GM11168 (cell line): ENCODE data around the gene RELT.

Experiments used
- in situ Hi-C: fragments of 300-500 bp; cut with MboI; formaldehyde crosslinking; loops from one replicate; pipeline ENCODE4 v1.12.0; 2022; ENCODE audit warnings: low sequenced_read_pairs; ENCODE audit not compliant: unreplicated experiment

The RELT gene

DNA sequence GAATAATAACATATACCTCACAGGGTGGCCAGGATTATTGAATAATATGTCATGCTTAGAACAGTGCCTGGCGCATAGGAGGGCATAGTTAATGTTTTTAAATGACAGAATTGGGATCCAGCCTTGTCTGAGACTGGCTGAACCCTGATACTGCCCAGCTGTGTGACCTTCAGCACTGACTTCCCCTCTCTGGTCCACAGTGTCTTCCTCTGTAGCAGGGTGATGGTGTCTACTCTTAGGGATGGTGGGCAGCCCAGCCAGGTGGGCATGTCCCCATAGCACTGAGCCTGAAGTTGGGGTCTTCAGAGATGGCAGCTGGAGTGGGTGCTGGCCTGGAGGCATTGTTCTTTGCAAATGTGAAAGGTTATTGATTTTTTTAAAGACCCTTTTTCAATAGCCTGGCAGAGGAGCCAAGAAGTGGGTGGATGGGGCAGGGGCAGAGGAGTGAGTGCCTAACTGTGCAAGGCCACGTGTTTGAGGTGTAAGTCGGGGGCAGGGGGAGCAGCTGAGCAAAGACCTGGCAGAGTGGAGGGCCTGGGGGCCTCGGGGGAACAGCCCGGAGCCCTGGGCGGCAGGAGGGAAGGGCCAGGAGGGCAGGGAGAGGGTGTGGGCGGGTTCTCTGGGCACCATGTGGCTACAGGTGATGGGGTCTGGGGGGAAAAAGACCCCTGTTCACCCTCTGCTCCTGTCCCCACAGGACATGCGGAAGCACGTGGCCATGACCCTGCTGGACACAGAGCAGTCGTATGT lies 29.8 kb upstream of the RELT start:
- in situ Hi-C loops, result no loop called here

DNA sequence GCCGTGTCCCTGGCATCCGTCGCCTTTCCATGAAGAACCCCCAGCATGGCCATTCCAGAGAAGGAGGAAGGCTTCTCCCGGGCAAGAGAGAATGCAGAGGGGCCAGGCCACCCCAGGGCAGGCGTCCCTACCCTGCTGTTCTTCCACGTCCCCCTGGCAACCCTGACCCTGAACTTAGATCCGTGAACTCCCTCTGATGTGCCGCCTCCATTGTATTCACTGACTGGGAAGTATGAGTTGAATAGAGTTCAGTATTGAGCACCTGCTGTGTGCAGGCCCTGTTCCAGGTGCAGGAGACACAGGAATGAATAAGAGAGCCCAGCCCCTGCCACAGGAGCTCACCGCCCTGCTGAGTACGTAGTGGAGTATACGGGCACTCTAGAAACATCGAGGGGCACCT lies 29.1 kb upstream of the RELT start:
- in situ Hi-C loops, result no loop called here

DNA sequence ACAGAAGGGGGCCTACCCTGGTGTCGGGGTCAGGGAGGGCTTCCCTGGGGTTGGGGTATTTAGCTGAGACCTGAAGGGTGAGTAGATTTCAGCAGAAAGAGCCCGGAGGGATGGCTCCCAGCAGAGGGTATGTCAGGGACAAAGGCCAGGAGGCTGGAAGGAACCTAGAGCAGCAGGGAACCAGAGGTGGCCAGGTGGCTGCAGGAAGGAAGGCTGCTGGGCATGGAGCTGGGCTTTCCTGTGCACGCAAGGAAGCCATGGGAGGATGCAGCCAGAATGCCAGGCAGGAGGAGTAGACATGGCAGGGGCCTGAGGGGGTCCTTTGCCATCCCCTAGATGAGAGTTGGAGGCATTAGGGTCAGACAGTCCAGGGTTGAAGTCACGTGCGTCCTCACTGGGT lies 27.4 kb upstream of the RELT start:
- in situ Hi-C loops, result no loop called here

DNA sequence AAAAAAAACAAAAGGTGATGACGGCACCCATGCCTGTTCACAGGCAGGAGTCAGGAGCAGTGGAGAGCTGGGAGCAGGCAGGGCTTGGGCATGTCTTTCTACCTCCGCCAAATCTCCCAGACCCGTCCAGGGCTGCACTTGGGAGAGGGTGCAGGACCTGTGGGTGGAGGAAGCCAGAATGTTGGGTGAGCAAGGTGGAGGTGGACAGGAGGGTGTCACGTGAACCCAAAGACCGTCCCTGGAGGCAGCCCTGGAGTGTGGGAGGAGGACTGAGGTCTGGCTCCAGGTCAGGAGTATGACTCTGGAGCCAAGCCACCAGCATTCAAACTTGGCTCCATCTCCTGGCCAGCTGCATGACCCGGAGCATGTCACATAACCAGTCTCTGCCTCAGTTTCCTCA lies 26.6 kb upstream of the RELT start:
- in situ Hi-C loops, result no loop called here

DNA sequence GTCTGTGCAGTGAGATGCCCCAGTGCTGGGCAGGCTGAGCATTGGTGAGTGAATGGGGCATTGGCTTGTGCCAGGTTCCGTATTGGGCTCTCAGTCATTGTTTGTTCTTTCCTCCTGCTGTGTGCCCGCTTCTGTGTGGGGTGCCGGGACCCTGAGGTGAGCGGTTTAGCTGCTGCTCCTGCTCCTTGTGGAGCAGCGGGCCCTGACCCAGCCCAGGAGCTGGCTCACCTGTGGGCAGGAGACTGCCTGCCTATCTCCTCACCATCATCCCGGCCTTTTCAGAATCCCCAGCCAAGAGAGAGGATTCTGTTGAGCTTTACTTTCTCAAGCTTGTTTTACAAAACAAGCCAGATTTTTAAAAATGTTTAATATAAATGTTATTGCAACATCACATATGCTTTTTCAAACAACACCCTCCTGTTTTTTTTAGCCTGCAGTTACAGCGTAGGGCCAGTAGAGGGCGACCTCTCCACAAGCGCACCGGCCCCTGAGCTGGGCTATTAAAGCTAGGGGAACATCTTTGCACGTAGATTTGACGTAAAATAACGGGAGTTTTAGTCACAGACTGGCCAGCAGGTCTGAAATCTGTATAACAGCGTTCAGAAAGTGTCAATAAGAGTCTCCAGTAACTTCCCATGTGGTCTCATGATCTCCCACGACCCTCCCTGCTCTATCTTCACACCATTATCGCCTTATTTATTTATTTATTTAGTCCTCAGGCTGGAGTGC lies 25.1 kb upstream of the RELT start:
- in situ Hi-C loops, result no loop called here

DNA sequence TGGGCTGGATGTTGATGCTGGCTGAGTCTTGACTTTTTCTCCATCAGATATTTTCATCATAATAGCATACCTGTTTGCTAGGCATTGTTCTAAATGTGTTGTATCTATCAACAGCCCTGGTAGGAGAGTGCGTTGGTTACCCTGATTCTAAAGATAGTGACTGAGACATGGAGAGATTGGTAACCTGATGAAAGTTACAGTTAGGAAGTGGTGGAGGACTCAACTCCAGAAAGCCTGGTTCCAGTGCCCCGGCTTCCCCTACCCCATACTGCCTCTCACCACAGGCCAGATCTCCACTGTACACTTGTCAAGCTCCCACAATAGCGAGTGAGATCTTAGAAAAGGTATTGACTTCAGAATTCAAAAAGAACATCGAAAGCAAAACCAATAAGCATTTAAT lies 22.8 kb upstream of the RELT start:
- in situ Hi-C loops, result no loop called here

DNA sequence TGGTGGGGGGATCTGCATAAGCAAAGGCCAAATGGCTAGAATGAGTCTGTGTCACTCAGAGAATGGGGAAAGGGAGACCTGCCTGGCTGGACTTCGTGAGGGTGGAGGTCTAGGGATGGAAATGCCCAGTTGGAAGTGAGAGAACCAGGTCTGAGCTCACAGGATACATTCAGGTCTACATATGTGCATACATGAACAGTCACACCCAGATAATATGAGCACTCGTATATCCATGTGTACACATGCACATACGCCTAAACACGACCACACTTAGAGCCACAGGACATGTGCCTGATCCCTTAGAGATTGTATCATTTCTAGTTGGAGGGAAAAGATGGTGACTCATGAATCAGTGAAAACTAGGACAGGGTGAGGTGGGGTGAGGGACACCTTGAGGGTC lies 21.1 kb upstream of the RELT start:
- in situ Hi-C loops, result no loop called here

DNA sequence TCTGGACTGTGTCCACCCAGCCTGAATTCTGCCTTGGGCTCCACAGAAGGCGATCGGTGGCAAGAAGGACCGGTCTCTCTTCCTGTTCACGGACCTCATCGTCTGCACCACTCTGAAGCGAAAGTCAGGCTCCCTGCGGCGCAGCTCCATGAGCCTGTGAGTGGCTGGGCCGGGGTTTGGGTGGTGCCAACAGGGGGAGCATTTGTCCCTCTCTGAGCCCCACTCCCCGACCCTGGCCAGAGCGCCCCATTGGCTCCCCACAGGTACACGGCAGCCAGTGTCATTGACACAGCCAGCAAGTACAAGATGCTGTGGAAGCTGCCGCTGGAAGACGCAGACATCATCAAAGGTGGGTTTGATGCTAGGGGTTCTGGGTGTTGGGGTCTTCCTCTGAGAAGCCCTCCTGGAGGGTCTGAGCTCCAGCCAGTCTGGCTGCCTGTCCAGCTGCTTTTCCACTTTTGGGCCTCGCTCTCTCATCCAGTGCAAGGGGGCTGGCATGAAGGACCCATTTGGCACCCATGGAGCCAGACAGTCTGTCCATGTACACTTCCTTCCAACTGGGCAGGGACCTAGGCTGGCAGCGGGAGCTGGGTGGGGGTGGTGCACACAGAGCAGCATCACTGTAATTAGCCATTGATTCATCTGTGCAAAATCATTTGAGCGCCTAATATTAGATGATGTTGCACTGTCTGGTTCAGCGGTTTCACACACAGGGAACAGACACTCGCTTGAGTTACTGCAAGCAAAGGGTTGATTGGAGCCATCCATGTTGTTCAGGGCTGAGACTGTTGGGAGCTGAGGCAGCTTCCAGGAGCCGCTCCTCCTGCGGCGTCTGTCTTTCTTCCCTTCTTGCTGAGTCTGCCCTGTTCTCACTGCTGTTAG lies 19.0 kb upstream of the RELT start:
- in situ Hi-C loops, result no loop called here

DNA sequence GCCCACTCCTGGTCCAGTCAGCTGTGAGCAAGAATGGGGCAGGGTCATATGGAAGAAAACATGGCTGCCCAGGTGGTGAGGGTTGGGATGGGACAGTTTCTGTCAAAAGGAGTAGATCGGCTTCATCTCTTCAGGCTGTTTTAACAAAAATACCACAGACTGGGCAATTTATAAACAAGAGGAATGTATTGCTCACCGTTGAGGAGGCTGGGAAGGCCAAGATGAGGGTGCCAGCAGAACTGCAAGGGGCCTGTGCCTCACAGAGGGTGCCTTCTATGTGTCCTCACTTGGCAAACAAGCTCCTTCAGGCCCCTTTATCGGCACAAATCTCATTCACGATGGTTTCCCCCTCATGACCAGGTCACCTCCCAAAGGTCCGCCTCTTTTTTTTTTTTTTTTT lies 18.1 kb upstream of the RELT start:
- in situ Hi-C loops, result no loop called here

DNA sequence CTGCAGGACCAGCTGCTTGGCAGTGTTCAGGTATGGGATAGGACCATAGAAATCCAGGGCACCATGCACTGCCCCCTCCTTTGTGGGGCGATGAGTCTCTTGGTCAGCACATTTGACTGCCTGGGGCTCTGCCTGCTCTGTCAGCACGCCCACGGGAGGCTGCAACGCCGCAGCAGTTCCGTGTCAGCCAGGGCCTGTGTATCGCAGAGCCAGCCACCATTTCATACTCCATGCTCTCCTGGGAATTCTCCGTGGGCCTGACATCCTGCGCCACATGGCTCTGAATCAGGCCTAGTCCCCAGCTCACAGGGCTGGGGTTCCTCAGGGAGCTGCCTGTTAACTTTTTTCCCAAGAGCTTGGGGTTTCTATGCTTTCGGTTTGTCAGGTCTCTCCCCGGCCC lies 16.9 kb upstream of the RELT start:
- in situ Hi-C loops, result no loop called here

DNA sequence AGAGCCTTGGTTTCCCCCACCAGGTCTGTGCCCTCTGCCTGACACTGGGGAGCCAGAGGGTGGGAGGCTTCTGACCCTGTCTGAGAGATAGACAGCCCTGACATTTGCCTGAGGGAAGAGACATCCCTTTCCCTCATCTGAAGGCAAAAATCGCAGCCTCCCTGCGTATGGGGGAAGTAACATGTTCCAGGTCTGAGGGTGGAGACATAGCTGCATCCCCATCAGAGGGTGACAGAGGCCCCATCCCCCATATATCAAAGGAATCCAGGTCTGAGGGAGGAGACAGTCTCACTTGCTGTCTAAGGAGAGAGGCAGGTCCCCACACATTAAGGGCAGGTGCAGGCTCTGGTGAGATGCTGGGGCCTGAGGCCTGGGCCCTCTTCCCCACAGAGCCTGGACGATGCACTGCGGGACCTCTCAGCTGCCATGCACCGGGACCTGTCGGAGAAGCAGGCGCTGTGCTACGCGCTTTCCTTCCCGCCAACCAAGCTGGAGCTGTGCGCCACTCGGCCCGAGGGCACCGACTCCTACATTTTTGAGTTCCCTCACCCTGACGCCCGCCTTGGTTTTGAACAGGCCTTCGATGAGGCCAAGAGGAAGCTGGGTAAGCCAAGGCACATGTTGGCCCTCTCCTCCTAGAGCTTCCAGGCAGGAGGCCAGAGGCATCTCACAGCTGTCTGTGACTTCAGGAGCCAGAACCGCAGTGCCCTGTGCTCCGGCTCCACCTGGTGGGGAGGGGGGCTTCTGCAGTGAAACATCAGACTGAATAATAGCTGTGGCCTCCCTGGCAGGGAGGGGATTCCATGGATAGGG lies 16.1 kb upstream of the RELT start:
- in situ Hi-C loops, result no loop called here

DNA sequence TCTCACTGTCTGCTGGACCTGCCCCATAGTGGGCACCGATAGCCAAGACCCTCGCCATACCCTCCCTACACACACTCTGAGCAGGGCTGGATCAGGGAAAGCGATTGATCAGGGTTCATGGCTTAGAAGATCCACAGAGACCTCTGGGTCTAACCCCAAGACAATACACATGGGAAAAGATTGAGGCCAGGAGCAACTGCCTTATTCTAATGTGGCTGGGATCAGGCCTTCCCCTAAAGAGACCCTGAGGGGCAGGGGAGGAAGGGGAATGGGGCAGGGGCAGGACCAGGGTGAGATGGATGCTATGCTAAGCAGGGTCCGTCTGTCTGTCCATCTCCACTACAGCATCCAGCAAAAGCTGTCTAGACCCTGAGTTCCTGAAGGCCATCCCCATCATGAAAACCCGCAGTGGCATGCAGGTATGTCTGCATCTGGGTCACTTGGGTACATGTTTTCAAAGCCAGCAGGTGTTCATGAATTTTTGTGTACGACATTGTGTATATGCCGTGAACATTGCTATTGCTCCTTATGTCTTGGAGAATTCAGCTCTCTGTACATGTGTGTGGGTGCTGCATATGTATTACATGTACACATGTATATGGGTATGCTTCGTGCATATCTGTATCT lies 15.3 kb upstream of the RELT start:
- in situ Hi-C loops, result no loop called here

DNA sequence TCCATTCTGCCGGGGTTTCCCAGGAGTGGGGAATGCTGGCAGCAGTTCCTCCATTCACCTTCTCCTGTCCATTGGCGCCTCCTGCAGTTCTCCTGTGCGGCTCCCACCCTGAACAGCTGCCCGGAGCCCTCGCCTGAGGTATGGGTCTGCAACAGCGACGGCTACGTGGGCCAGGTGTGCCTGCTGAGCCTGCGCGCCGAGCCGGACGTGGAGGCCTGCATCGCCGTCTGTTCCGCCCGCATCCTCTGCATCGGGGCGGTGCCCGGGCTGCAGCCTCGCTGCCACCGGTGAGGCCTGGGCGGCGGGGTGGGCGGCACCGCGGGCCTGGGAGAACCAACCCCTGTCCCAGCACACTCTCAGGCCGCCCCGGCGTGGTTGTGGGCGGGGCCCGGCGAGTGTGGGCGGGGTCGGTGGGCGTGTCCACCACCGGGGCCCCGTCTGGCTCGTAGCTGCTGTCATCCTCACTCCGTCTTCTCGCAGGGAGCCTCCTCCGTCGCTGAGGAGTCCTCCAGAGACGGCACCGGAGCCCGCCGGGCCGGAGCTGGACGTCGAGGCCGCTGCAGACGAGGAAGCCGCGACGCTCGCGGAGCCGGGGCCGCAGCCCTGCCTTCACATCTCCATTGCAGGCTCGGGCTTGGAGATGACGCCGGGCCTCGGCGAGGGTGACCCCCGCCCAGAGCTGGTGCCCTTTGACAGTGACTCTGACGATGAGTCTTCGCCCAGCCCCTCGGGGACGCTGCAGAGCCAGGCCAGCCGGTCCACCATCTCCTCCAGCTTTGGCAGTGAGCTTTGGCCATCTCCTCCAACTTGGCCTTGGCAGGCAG lies 14.0 kb upstream of the RELT start:
- in situ Hi-C loops, result no loop called here

DNA sequence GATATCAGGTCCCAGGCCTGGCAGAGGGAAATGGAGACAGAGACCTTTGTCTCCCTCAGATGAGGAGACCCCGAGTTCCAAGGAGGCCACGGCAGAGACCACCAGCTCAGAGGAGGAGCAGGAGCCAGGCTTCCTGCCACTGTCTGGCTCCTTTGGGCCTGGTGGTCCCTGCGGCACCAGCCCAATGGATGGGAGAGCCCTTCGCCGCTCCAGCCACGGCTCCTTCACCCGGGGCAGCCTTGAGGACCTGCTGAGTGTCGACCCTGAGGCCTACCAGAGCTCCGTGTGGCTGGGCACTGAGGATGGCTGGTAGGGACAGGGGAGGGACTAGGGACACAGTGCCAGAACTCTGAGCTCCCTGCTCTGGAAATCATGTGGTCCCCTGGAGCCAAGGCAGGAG lies 13.1 kb upstream of the RELT start:
- in situ Hi-C loops, result no loop called here

DNA sequence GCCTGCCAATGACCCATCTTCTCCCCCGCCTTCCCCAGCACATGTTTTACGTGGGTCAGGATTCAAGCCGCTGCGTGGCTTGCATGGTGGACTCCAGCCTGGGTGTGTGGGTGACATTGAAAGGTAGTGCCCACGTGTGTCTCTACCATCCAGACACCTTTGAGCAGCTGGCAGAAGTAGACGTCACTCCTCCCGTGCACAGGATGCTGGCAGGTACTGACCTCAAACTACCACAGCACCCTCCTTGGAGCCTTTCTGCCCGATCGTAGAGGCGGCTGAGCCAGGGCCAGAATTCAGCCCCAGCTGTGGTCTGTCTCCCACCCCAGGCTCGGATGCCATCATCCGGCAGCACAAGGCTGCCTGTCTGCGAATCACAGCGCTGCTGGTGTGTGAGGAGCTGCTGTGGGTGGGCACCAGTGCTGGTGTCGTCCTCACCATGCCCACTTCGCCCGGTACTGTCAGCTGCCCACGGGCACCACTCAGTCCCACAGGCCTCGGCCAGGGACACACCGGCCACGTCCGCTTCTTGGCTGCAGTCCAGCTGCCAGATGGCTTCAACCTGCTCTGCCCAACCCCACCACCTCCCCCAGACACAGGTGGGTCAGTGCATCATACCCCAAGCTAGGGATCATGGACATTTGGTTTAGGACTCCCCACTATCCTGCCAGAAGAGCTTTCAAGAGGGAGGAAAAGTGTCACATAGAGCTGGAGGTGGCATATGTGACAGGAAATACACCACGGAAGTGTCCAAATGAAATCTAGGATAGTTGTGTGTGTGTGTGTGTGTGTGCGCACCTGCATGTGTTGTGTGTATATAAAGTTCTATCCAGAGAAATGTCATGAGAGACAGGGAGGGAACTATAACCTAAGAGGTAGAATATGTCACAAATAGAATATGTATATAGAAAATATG lies 10.6 kb upstream of the RELT start:
- in situ Hi-C loops, result no loop called here

DNA sequence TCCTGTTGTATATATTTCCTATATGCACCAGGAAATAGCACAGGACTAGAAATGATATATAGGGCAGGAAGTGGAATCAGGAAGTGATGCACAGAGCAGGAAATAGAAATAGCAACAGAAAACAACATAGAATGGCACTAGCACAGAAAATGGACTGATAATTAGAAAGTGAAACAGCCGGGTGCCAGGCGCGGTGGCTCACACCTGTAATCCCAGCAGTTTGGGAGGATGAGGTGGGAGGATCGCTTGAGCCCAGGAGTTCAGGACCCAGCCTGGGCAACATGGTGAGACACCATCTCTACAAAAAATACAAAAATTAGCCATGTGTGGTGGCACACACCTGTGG lies 10.0 kb upstream of the RELT start:
- in situ Hi-C loops, result no loop called here

DNA sequence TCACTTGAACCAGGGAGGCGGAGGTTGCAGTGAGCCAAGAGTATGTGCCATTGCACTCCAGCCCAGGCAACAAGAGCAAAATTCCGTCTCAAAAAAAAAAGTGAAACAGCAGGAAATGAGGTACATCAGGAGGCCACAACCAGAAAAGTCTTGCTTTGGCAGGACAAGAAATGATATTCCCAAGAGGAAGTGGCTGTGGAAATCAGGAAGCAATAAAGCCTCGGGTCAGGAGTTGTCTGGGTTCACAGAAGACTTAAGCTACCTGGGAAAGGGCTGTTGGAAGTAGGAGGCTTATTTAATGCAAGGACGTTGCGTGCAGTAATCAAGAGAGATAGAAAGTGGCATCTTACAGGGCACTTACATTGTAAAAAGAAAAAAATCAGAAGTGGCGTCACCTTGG lies 9.2 kb upstream of the RELT start:
- in situ Hi-C loops, result no loop called here

DNA sequence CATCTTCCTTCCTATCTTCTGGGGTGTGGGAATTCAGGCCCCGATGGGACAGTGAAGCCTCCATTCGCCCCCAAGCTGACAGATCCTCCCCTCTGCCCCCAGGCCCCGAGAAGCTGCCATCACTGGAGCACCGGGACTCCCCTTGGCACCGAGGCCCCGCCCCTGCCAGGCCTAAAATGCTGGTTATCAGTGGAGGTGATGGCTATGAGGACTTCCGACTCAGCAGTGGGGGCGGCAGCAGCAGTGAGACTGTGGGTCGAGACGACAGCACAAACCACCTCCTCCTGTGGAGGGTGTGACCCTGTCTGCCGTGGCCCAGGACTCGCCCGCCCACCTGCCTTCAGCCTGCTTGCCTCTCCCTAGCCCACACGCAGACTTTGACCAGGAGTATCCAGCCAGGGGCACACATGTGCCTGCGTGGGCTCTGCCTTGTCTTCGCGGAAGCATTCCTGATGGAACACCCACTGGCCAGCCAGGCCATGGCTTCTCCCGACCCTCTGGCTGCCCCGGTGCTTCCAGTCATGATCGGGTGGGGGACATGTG lies 8.6 kb upstream of the RELT start:
- in situ Hi-C loops, result no loop called here
